D721Med (cell line): ENCODE measurements around the gene ANKRD28.
A peak's percentile ranks its signal among the peaks of the same experiment; 100 is the strongest.

Experiments used
- DNase-seq: peaks from one replicate; pipeline ENCODE4 v3.0.0; 2011; ENCODE audit warnings: low spot score; ENCODE audit not compliant: insufficient read length
- FAIRE-seq: peaks from 2 replicates; lab custom pipeline; 2011; peaks lifted over from hg19 to GRCh38; lab: Jason Lieb, UNC
- CTCF ChIP-seq: IDR thresholded peaks from 2 replicates; pipeline ENCODE4 v1.5.1; 2012; ENCODE audit warnings: mild to moderate bottlenecking, control low read depth; ENCODE audit not compliant: insufficient read depth; ENCODE audit errors: missing control alignments

The ANKRD28 gene

GRCh38 chr3:15804553-15805095 lies 6.8 kb upstream of the ANKRD28 start:
- DNase-seq (no peak), FAIRE-seq (no peak)
- TF ChIP-seq CTCF = no peak

GRCh38 chr3:15803921-15804320 lies 6.1 kb upstream of the ANKRD28 start:
- FAIRE-seq = peak; percentile 55
- no peak for TF ChIP-seq CTCF
- DNase-seq = no peak

- DNase-seq (no peak), FAIRE-seq (no peak)
- TF ChIP-seq CTCF = no peak
Measured at GRCh38 chr3:15801298-15801697, 3.5 kb upstream of the ANKRD28 start.

GRCh38 chr3:15800780-15801179 lies 3.0 kb upstream of the ANKRD28 start:
- DNase-seq = no peak
- peak; percentile 84 for FAIRE-seq
- no peak for TF ChIP-seq CTCF

- no peak for DNase-seq
- TF ChIP-seq CTCF = no peak
- FAIRE-seq = no peak
Measured at GRCh38 chr3:15800327-15800726, 2.5 kb upstream of the ANKRD28 start.

GRCh38 chr3:15798533-15799245 lies 910 bp upstream of the ANKRD28 start:
- DNase-seq (no peak), FAIRE-seq (no peak)
- no peak for TF ChIP-seq CTCF
